Liver (tissue), 9 donors: ENCODE measurements around the gene TTC22. TPM values are rescaled to one million over a fixed set of nuclear protein-coding genes. Genes with fewer than 3 reads are reported as not detected.

ENCODE experiments used
- DNase-seq: peaks from one replicate; pipeline ENCODE4 v3.0.0-alpha.2; 2017; ENCODE audit warnings: low spot score
- H3K27ac ChIP-seq, 2 donors: one replicate each; pipeline ENCODE4 v1.7.0; 2013; ENCODE audit warnings: inconsistent platforms in 2 of 2, low read length in 2 of 2, control low read depth in 1 of 2, low read depth in 1 of 2, mild to moderate bottlenecking in 1 of 2
- H3K27me3 ChIP-seq, 4 donors: one replicate each; pipeline versions ENCODE4 v1.6.1 to v1.7.0; 2013; ENCODE audit warnings: low read length in 3 of 4, inconsistent platforms in 1 of 4, mild to moderate bottlenecking in 1 of 4, moderate library complexity in 1 of 4; ENCODE audit not compliant: control insufficient read depth in 4 of 4, insufficient read depth in 4 of 4
- H3K36me3 ChIP-seq, 4 donors: one replicate each; pipeline versions ENCODE4 v1.6.1 to v1.7.0; 2013; ENCODE audit warnings: low read length in 3 of 4, mild to moderate bottlenecking in 3 of 4, low read depth in 1 of 4, moderate library complexity in 1 of 4; ENCODE audit not compliant: control insufficient read depth in 4 of 4, insufficient read depth in 3 of 4
- H3K4me1 ChIP-seq, 4 donors: one replicate each; pipeline versions ENCODE4 v1.6.1 to v1.7.0; 2013; ENCODE audit warnings: low read length in 3 of 4, mild to moderate bottlenecking in 3 of 4, moderate library complexity in 1 of 4; ENCODE audit not compliant: control insufficient read depth in 4 of 4, insufficient read depth in 4 of 4
- H3K4me3 ChIP-seq, 3 donors: one replicate each; pipeline versions ENCODE4 v1.6.1 to v1.7.0; 2013; ENCODE audit warnings: low read length in 3 of 3, control low read depth in 1 of 3, low read depth in 1 of 3, mild to moderate bottlenecking in 1 of 3
- H3K9ac ChIP-seq, 2 donors: one replicate each; pipeline ENCODE4 v1.7.0; 2013; ENCODE audit warnings: low read length in 2 of 2, mild to moderate bottlenecking in 2 of 2, moderate library complexity in 2 of 2, control low read depth in 1 of 2, low read depth in 1 of 2
- H3K9me3 ChIP-seq, 4 donors: one replicate each; pipeline versions ENCODE4 v1.6.1 to v1.7.0; 2013; ENCODE audit warnings: low read length in 3 of 4; ENCODE audit not compliant: control insufficient read depth in 4 of 4
- CTCF ChIP-seq: fragments of 150-350 bp; IDR thresholded peaks from 2 replicates; pipeline ENCODE4 v1.5.1; 2017; ENCODE audit warnings: improper control_type of control experiment, low read depth, low read length; ENCODE audit not compliant: missing input control
- EGR1 ChIP-seq, 2 donors: IDR thresholded peaks; 2 replicates each; pipeline ENCODE4 v1.6.1; 2016 to 2018; ENCODE audit warnings: antibody characterized with exemption in 2 of 2, low read depth in 2 of 2
- FOXA1 ChIP-seq: IDR thresholded peaks from 2 replicates; pipeline ENCODE4 v1.6.1; 2016; ENCODE audit warnings: antibody characterized with exemption
- FOXA2 ChIP-seq: IDR thresholded peaks from 2 replicates; pipeline ENCODE4 v1.6.1; 2016; ENCODE audit warnings: antibody characterized with exemption
- GABPA ChIP-seq, 2 donors: IDR thresholded peaks in 1 of 2; conservative IDR thresholded peaks in 1 of 2; 2 replicates each; pipeline ENCODE4 v1.6.1; 2016; ENCODE audit warnings: antibody characterized with exemption in 2 of 2, mild to moderate bottlenecking in 1 of 2, moderate library complexity in 1 of 2
- HNF4A ChIP-seq, 2 donors: conservative IDR thresholded peaks; 2 replicates each; pipeline ENCODE4 v1.6.1; 2016; ENCODE audit warnings: antibody characterized with exemption in 2 of 2, mild to moderate bottlenecking in 2 of 2
- HNF4G ChIP-seq: IDR thresholded peaks from 2 replicates; pipeline ENCODE4 v1.6.1; 2016; ENCODE audit warnings: antibody characterized with exemption
- JUND ChIP-seq, 2 donors: IDR thresholded peaks; 2 replicates each; pipeline ENCODE4 v1.6.1; 2016; ENCODE audit warnings: antibody characterized with exemption in 2 of 2
- MAX ChIP-seq: IDR thresholded peaks from 2 replicates; pipeline ENCODE4 v1.6.1; 2016; ENCODE audit warnings: antibody characterized with exemption
- NR2F2 ChIP-seq: IDR thresholded peaks from 2 replicates; pipeline ENCODE4 v1.6.1; 2016; ENCODE audit warnings: antibody characterized with exemption
- RAD21 ChIP-seq, 2 donors: IDR thresholded peaks; 2 replicates each; pipeline ENCODE4 v1.6.1; 2016; ENCODE audit warnings: antibody characterized with exemption in 2 of 2, mild to moderate bottlenecking in 2 of 2
- REST ChIP-seq: IDR thresholded peaks from 2 replicates; pipeline ENCODE4 v1.6.1; 2016; ENCODE audit warnings: antibody characterized with exemption, mild to moderate bottlenecking
- RXRA ChIP-seq, 2 donors: IDR thresholded peaks; 2 replicates each; pipeline ENCODE4 v1.6.1; 2017 to 2018; ENCODE audit warnings: antibody characterized with exemption in 2 of 2, mild to moderate bottlenecking in 1 of 2
- SP1 ChIP-seq: IDR thresholded peaks from 2 replicates; pipeline ENCODE4 v1.6.1; 2018; ENCODE audit warnings: antibody characterized with exemption, mild to moderate bottlenecking
- TAF1 ChIP-seq: conservative IDR thresholded peaks from 2 replicates; pipeline ENCODE4 v1.6.1; 2016; ENCODE audit warnings: antibody characterized with exemption, mild to moderate bottlenecking
- YY1 ChIP-seq: IDR thresholded peaks from 2 replicates; pipeline ENCODE4 v1.6.1; 2016; ENCODE audit warnings: antibody characterized with exemption, mild to moderate bottlenecking
- WGBS: extraction: QIAGEN DNeasy Blood & Tissue Kit; methylation state at CpG from one replicate; pipeline ENCODE4 v1.1.7; 2013; 5-methylcytosine and 5-hydroxymethylcytosine counted together
- polyA plus RNA-seq, 2 donors: library from polyadenylated mRNA; stranded (reverse) in 1 of 2; unstranded in 1 of 2; fragments of 200-250 nt in 1 of 2; fragments of >200 nt in 1 of 2; fragmentation: Nextera tagmentation in 1 of 2; extraction: Ambion mirVana in 1 of 2; gene quantifications; one replicate each; pipeline versions ENCODE4 v1.2.1 to v1.2.3, GENCODE V29; 2013 to 2015
- total RNA-seq, 2 donors: library from RNA; depleted of rRNA; stranded (reverse); fragments of >200 nt; gene quantifications; one replicate each; pipeline ENCODE4 v1.2.3, GENCODE V29; 2014
- TF ChIP-seq, protein P1 (sequence below): IDR thresholded peaks from 2 replicates; pipeline ENCODE4 v1.6.1; 2016; ENCODE audit warnings: antibody characterized with exemption
- TF ChIP-seq, protein P2 (sequence below): IDR thresholded peaks from 2 replicates; pipeline ENCODE4 v1.6.1; 2016; ENCODE audit warnings: antibody characterized with exemption
- donor health status: healthy.
- donor health status: healthy.
- donor health status: healthy.
- donor health status: healthy.
- donor health status: healthy.

The TTC22 gene
- total and polyA plus RNA-seq, 4 donors = 0.96 to 3.5 (median 2.3) TPM

DNA sequence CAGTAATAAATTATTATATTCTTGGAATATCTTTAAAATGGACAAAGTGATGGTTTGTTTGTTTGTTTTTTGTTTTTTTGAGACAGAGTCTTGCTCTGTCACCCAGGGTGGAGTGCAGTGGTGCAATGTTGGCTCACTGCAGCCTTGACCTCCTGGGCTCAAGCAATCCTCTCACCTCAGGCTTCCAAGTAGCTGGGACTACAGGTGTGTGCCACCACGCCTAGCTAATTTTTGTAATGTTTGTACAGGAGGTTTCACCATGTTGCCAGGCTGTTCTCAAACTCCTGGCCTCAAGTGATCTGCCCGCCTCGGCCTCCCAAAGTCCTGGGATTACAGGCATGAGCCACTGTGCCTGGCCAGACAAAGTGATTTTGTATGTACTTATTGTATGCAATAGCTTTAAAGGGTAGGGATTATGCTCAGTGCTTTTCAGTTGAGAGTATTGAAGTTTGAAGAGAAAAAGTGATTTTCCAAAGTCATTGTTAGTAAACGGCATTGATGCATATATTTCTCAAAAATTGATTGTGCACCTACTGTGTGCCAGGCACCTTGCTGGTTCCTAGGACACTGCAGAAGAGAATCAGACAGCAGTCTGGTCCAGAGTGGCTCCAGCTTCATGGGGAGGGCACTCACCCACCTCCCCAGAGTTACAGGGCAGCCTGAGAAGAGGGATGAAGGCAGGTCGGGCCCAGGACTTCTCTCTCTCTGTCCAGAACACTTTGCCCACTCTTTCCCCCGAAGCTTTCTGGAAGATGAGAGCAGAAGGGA lies 34.2 kb upstream of the TTC22 start:
- H3K4me1 ChIP-seq = no peaks in the 10 kb centered on the region
- no peak for DNase-seq
- TF ChIP-seq REST (no peak), FOXA1 (no peak), HNF4G (no peak), JUND (IDR thresholded peaks at IDR 0.05) (no peak), MAX (no peak), RAD21 (IDR thresholded peaks at IDR 0.05) (no peak), SP1 (no peak), HNF4A (conservative IDR thresholded peaks at IDR 0.05) (no peak), YY1 (no peak), EGR1 (IDR thresholded peaks at IDR 0.05; ENCODE audit: low read depth in 2 of 2) (no peak), NR2F2 (no peak), RXRA (IDR thresholded peaks at IDR 0.05) (no peak), GABPA (IDR thresholded peaks at IDR 0.05 in 1 of 2, conservative IDR thresholded peaks at IDR 0.05 in 1 of 2) (no peak), CTCF (no peak), TAF1 (no peak), FOXA2 (no peak)
- TF ChIP-seq, protein P1, sequence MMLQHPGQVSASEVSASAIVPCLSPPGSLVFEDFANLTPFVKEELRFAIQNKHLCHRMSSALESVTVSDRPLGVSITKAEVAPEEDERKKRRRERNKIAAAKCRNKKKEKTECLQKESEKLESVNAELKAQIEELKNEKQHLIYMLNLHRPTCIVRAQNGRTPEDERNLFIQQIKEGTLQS = no peak
- TF ChIP-seq, protein P2, sequence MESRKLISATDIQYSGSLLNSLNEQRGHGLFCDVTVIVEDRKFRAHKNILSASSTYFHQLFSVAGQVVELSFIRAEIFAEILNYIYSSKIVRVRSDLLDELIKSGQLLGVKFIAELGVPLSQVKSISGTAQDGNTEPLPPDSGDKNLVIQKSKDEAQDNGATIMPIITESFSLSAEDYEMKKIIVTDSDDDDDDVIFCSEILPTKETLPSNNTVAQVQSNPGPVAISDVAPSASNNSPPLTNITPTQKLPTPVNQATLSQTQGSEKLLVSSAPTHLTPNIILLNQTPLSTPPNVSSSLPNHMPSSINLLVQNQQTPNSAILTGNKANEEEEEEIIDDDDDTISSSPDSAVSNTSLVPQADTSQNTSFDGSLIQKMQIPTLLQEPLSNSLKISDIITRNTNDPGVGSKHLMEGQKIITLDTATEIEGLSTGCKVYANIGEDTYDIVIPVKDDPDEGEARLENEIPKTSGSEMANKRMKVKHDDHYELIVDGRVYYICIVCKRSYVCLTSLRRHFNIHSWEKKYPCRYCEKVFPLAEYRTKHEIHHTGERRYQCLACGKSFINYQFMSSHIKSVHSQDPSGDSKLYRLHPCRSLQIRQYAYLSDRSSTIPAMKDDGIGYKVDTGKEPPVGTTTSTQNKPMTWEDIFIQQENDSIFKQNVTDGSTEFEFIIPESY = no peak
- no peaks in the 10 kb centered on the region for H3K36me3 ChIP-seq
- H3K27me3 ChIP-seq = no peaks in the 10 kb centered on the region
- no peak overlapping the region for H3K9ac ChIP-seq
- no peaks in the 10 kb centered on the region for H3K9me3 ChIP-seq
- WGBS = 81% methylated on average over 6 of the region's 6 CpGs
- H3K27ac ChIP-seq = no peak overlapping the region
- H3K4me3 ChIP-seq = no peak overlapping the region
